Measurements from ENCODE around the gene PAPLN.

GRCh38 chr14:73236157-73236556 lies 1.1 kb upstream of the PAPLN start:
- TF ChIP-seq CTCF (conservative IDR thresholded peaks at IDR 0.05; ENCODE audit: low read length) (no peak), EZH2phosphoT487 (IDR thresholded peaks at IDR 0.05; ENCODE audit: borderline replicate concordance) (no peak)
